Adrenal gland (tissue), 5 donors: ENCODE results near the gene GPD1L.

Experiments used
- POLR2A ChIP-seq, 2 donors: fragments of 450-650 bp; IDR thresholded peaks; one replicate each; pipeline ENCODE4 v1.6.1; 2017; ENCODE audit warnings: antibody characterized with exemption in 2 of 2, mild to moderate bottlenecking in 2 of 2, moderate library complexity in 1 of 2
- TF ChIP-seq, protein P1 (sequence below), 6 experiments: fragments of 450-650 bp in 4 of 6; fragments of 200-600 bp in 2 of 6; sonication (generic) in 1 of 6; IDR thresholded peaks; 1 replicate in 5 of 6; 2 replicates in 1 of 6; pipeline versions ENCODE4 v1.5.1 to v1.8.0; 2016 to 2021; ENCODE audit warnings: antibody characterized with exemption in 6 of 6, mild to moderate bottlenecking in 2 of 6, moderate library complexity in 1 of 6
- donor health status: DM: no; HTN: no; CAD: no.

GRCh38 chr3:32121137-32121536 is 14.7 kb downstream of the GPD1L start:
- TF ChIP-seq, protein P1, sequence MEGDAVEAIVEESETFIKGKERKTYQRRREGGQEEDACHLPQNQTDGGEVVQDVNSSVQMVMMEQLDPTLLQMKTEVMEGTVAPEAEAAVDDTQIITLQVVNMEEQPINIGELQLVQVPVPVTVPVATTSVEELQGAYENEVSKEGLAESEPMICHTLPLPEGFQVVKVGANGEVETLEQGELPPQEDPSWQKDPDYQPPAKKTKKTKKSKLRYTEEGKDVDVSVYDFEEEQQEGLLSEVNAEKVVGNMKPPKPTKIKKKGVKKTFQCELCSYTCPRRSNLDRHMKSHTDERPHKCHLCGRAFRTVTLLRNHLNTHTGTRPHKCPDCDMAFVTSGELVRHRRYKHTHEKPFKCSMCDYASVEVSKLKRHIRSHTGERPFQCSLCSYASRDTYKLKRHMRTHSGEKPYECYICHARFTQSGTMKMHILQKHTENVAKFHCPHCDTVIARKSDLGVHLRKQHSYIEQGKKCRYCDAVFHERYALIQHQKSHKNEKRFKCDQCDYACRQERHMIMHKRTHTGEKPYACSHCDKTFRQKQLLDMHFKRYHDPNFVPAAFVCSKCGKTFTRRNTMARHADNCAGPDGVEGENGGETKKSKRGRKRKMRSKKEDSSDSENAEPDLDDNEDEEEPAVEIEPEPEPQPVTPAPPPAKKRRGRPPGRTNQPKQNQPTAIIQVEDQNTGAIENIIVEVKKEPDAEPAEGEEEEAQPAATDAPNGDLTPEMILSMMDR (IDR thresholded peaks at IDR 0.05), result no peak
- TF ChIP-seq POLR2A (IDR thresholded peaks at IDR 0.05), result no peak
